K562 (cell line): ENCODE results near the gene HES4. TPM values are rescaled to one million over a fixed set of nuclear protein-coding genes. Genes with fewer than 3 reads are reported as not detected.
A peak's percentile ranks its signal among the peaks of the same experiment; 100 is the strongest.

Source experiments
- ARID3B ChIP-seq: fragments of 250-450 bp; sonication (Bioruptor Pico); IDR thresholded peaks from 2 replicates; pipeline ENCODE4 v1.4.0; 2020; ENCODE audit warnings: borderline replicate concordance
- CCNT2 ChIP-seq: IDR thresholded peaks from 2 replicates; pipeline ENCODE4 v1.6.1; 2011; ENCODE audit warnings: borderline replicate concordance, low read depth, mild to moderate bottlenecking, moderate library complexity, mixed read lengths, low read length; ENCODE audit not compliant: insufficient read length; ENCODE audit errors: extremely low read depth
- FUS ChIP-seq: fragments of 200-400 bp; formaldehyde crosslinking; optimal IDR thresholded peaks from 2 replicates; pipeline ENCODE3; 2017; ENCODE audit warnings: low read depth, low read length
- GTF2E2 ChIP-seq: fragments of 200-800 bp; sonication (Bioruptor generic); IDR thresholded peaks from 2 replicates; pipeline ENCODE4 v1.6.1; 2016; ENCODE audit warnings: missing genetic modification characterization, missing compliant biosample characterization
- KDM4B ChIP-seq, 2 experiments: fragments of 450-650 bp in 1 of 2; sonication (generic) in 1 of 2; IDR thresholded peaks; 2 replicates each; pipeline ENCODE4 v1.6.1; 2016 to 2017; ENCODE audit warnings: borderline replicate concordance in 2 of 2, antibody characterized with exemption in 1 of 2, low read depth in 1 of 2, mild to moderate bottlenecking in 1 of 2
- ZNF740 ChIP-seq, 3 experiments: fragments of 200-800 bp in 1 of 3; sonication (Bioruptor generic) in 1 of 3; sonication (generic) in 1 of 3; formaldehyde crosslinking in 1 of 3; IDR thresholded peaks; 2 replicates each; pipeline versions ENCODE4 v1.6.1 to v1.8.0; 2016 to 2022; ENCODE audit warnings: mild to moderate bottlenecking in 2 of 3, missing compliant biosample characterization in 2 of 3, missing genetic modification characterization in 2 of 3, missing genetic modification reagents in 1 of 3
- polyA plus RNA-seq, 8 experiments: library from polyadenylated mRNA; depleted of rRNA in 4 of 8; stranded (reverse) in 5 of 8; unstranded in 3 of 8; fragments of >200 nt; fragmentation: Nextera tagmentation in 2 of 8; fragmentation: Illumina TruSeq in 1 of 8; extraction: Ambion mirVana in 2 of 8; extraction: Trizol in 1 of 8; gene quantifications; 2 replicates each; pipeline versions ENCODE4 v1.2.1 to v1.2.3, GENCODE V29; 2011 to 2014; ENCODE audit warnings: inconsistent platforms in 1 of 8, missing spikeins in 1 of 8
- total RNA-seq, 7 experiments: library from RNA; depleted of rRNA in 6 of 7; stranded (reverse); fragments of >200 nt in 6 of 7; fragmentation: Illumina TruSeq in 2 of 7; extraction: Trizol in 2 of 7; gene quantifications; 2 replicates each; pipeline versions ENCODE4 v1.2.1 to v1.2.3, GENCODE V29; 2011 to 2021; ENCODE audit warnings: low replicate concordance in 1 of 7
- TF ChIP-seq, protein P1 (sequence below): fragments of 450-650 bp; formaldehyde crosslinking; IDR thresholded peaks from 2 replicates; pipeline ENCODE4 v1.4.0; 2020; ENCODE audit warnings: mild to moderate bottlenecking
- TF ChIP-seq, protein P2 (sequence below): IDR thresholded peaks from 2 replicates; pipeline ENCODE4 v1.6.1; 2012; ENCODE audit warnings: low read depth, low read length, improper control_type of control experiment, borderline replicate concordance
- TF ChIP-seq, protein P3 (sequence below), 2 experiments: fragments of 450-650 bp; formaldehyde crosslinking in 1 of 2; IDR thresholded peaks; 2 replicates each; pipeline versions ENCODE4 v1.4.0 to v1.6.1; 2014 to 2020; ENCODE audit warnings: mild to moderate bottlenecking in 2 of 2, borderline replicate concordance in 1 of 2, low read depth in 1 of 2

The HES4 gene
- total and polyA plus RNA-seq, 9 of the 15 experiments (the other 6 are each of a cell fraction or from before 2014, with no cell fraction given): 0.21 to 43.7 (median 5.3) TPM; not detected in 2

GRCh38 chr1:1021010-1021919 lies 21.4 kb upstream of the HES4 start (continued):
- TF ChIP-seq KDM4B (IDR thresholded peaks at IDR 0.05; ENCODE audit: borderline replicate concordance in 2 of 2, low read depth in 1 of 2) (peak in 1 of 2 experiments; percentile 72; a peak in 1 of 4 replicates), ZNF740 (CRISPR knock-in tag; IDR thresholded peaks at IDR 0.05) (0 out of 2 replicates have a peak, but pooled peaks have one; percentile 3), ZNF740 (tag; IDR thresholded peaks at IDR 0.05) (no peak; a peak in 1 of 4 replicates), CCNT2 (no peak), GTF2E2 (tag) (no peak), ARID3B (0 out of 2 replicates have a peak, but pooled peaks have one; percentile 20), FUS (no peak)
- TF ChIP-seq, protein P1, sequence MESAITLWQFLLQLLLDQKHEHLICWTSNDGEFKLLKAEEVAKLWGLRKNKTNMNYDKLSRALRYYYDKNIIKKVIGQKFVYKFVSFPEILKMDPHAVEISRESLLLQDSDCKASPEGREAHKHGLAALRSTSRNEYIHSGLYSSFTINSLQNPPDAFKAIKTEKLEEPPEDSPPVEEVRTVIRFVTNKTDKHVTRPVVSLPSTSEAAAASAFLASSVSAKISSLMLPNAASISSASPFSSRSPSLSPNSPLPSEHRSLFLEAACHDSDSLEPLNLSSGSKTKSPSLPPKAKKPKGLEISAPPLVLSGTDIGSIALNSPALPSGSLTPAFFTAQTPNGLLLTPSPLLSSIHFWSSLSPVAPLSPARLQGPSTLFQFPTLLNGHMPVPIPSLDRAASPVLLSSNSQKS (CRISPR knock-in tag): no peak
- TF ChIP-seq, protein P2, sequence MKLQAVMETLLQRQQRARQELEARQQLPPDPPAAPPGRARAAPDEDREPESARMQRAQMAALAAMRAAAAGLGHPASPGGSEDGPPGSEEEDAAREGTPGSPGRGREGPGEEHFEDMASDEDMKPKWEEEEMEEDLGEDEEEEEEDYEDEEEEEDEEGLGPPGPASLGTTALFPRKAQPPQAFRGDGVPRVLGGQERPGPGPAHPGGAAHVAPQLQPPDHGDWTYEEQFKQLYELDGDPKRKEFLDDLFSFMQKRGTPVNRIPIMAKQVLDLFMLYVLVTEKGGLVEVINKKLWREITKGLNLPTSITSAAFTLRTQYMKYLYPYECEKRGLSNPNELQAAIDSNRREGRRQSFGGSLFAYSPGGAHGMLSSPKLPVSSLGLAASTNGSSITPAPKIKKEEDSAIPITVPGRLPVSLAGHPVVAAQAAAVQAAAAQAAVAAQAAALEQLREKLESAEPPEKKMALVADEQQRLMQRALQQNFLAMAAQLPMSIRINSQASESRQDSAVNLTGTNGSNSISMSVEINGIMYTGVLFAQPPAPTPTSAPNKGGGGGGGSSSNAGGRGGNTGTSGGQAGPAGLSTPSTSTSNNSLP: no peak
- TF ChIP-seq, protein P3, sequence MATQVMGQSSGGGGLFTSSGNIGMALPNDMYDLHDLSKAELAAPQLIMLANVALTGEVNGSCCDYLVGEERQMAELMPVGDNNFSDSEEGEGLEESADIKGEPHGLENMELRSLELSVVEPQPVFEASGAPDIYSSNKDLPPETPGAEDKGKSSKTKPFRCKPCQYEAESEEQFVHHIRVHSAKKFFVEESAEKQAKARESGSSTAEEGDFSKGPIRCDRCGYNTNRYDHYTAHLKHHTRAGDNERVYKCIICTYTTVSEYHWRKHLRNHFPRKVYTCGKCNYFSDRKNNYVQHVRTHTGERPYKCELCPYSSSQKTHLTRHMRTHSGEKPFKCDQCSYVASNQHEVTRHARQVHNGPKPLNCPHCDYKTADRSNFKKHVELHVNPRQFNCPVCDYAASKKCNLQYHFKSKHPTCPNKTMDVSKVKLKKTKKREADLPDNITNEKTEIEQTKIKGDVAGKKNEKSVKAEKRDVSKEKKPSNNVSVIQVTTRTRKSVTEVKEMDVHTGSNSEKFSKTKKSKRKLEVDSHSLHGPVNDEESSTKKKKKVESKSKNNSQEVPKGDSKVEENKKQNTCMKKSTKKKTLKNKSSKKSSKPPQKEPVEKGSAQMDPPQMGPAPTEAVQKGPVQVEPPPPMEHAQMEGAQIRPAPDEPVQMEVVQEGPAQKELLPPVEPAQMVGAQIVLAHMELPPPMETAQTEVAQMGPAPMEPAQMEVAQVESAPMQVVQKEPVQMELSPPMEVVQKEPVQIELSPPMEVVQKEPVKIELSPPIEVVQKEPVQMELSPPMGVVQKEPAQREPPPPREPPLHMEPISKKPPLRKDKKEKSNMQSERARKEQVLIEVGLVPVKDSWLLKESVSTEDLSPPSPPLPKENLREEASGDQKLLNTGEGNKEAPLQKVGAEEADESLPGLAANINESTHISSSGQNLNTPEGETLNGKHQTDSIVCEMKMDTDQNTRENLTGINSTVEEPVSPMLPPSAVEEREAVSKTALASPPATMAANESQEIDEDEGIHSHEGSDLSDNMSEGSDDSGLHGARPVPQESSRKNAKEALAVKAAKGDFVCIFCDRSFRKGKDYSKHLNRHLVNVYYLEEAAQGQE (IDR thresholded peaks at IDR 0.05; ENCODE audit: borderline replicate concordance): 0 out of 2 replicates have a peak, but pooled peaks have one; percentile 3
- TF ChIP-seq, protein P3 (CRISPR knock-in tag; IDR thresholded peaks at IDR 0.05; ENCODE audit: low read depth): peak; percentile 46; the same call in 1 of the 2 replicates
